Natural killer cell (primary cell): ENCODE measurements around the gene JPH4. TPM values are rescaled to one million over a fixed set of nuclear protein-coding genes. Genes with fewer than 3 reads are reported as not detected.

Experiments
- ATAC-seq, 3 donors: fragments of 150-1000 bp in 2 of 3; fragments of 200-7000 bp in 1 of 3; cut with Tn5 transposase; 1 replicate in 1 of 3; 2 replicates in 2 of 3; pipeline ENCODE4 v1.10.0; 2021; ENCODE audit warnings: mild to moderate bottlenecking in 2 of 3, moderate library complexity in 2 of 3
- DNase-seq, 2 donors: peaks; one replicate each; pipeline versions ENCODE4 v3.0.0 to v3.0.0-alpha.2; 2013 to 2021; ENCODE audit warnings: mixed read lengths in 1 of 2
- H3K27ac ChIP-seq: one replicate; pipeline ENCODE4 v1.5.1; 2013; ENCODE audit warnings: mild to moderate bottlenecking, low read length
- H3K27me3 ChIP-seq: one replicate; pipeline ENCODE4 v1.6.1; 2013; ENCODE audit warnings: low read length; ENCODE audit not compliant: control insufficient read depth, insufficient read depth
- H3K36me3 ChIP-seq: one replicate; pipeline ENCODE4 v1.6.1; 2013; ENCODE audit warnings: low read length; ENCODE audit not compliant: control insufficient read depth, insufficient read depth
- H3K4me1 ChIP-seq: one replicate; pipeline ENCODE4 v1.6.1; 2013; ENCODE audit warnings: low read length; ENCODE audit not compliant: control insufficient read depth, insufficient read depth
- H3K4me3 ChIP-seq: one replicate; pipeline ENCODE4 v1.5.1; 2013; ENCODE audit warnings: low read length
- H3K9me3 ChIP-seq: one replicate; pipeline ENCODE4 v1.6.1; 2013; ENCODE audit warnings: low read length; ENCODE audit not compliant: control insufficient read depth, insufficient read depth
- H3K27ac Mint-ChIP-seq, 2 donors: one replicate each; pipeline ENCODE4 v1.8.0; 2022; ENCODE audit warnings: mild to moderate bottlenecking in 2 of 2, mixed read lengths in 2 of 2, moderate library complexity in 1 of 2
- H3K27me3 Mint-ChIP-seq, 2 donors: one replicate each; pipeline ENCODE4 v1.8.0; 2022; ENCODE audit warnings: low read depth in 2 of 2, mixed read lengths in 2 of 2
- H3K36me3 Mint-ChIP-seq: one replicate; pipeline ENCODE4 v1.8.0; 2022; ENCODE audit warnings: mixed read lengths
- H3K4me1 Mint-ChIP-seq, 2 donors: one replicate each; pipeline ENCODE4 v1.8.0; 2022; ENCODE audit warnings: mixed read lengths in 2 of 2
- H3K4me3 Mint-ChIP-seq: one replicate; pipeline ENCODE4 v1.8.0; 2022; ENCODE audit warnings: mild to moderate bottlenecking, moderate library complexity, mixed read lengths
- H3K9me3 Mint-ChIP-seq, 2 donors: one replicate each; pipeline ENCODE4 v1.8.0; 2022; ENCODE audit warnings: mixed read lengths in 2 of 2
- CTCF ChIP-seq: fragments of 200-600 bp; IDR thresholded peaks from one replicate; pipeline ENCODE4 v1.8.0; 2022; ENCODE audit warnings: antibody characterized with exemption
- WGBS: methylation state at CpG from one replicate; pipeline ENCODE4 v1.1.7; 2013; ENCODE audit warnings: missing lambda C conversion rate; ENCODE audit not compliant: insufficient coverage; 5-methylcytosine and 5-hydroxymethylcytosine counted together
- intact Hi-C: fragments of 100-400 bp; cut with micrococcal nuclease; formaldehyde crosslinking; loops from one replicate; pipeline ENCODE4 v1.14.2; 2022
- total RNA-seq, 4 donors: library from RNA; stranded (reverse); fragments of 120-200 nt in 1 of 4; gene quantifications; one replicate each; pipeline versions ENCODE4 v1.2.3 to v1.2.4, GENCODE V29; 2013 to 2022

Gene JPH4
- total RNA-seq, 3 donors from 2014 or later (not counting 1 experiment from before 2014, with no cell fraction given) = 0.25 TPM; not detected in 2

- Mint-ChIP-seq H3K27ac (no peak overlapping the region), H3K27me3 (peaks cover 0 to 2% of the 10 kb centered on the region in 2 donors)
- no peak for TF ChIP-seq CTCF
Measured at GRCh38 chr14:23524954-23525353, 53.6 kb downstream of the JPH4 start.

DNA sequence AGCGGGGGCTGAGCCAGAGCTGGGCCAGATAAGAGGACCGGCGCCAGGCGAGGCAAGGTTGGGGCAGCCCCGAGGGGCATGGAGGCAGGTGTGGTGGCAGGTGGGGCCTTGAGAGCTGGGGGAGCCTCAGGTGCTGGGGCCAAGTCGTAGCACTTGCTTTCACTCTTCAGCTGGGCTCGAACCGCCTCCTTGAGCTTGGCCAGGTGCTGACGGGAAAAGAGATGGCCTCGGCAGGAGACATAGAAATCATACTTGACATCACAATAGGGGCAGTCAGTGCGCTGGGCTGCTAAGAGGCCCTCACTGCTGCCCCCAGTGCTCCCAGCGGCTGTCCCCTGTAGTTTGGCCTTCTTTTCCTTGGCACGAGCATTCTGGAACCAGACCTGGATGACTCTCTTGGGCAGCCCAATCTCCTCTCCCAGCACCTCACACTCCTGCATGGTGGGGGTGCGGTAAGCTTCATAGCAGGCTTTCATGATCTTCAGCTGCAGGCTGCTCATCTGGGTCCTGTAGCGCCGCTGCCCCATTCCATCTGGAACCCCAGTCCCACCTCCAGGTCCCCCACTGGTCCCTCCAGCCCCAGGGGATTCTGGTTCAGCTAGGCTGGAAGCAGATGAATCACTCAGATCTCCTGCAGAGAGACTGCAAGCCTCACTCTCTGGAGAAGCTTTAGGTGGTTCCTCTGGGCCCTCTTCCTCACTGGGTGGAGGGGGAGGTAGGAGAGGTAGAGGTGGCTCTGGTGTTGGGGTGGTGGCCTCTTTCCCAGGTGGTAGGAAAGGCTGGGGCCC is 55.2 kb downstream of the JPH4 start:
- 93% methylated on average over 16 of the region's 16 CpGs for WGBS
- no peak for TF ChIP-seq CTCF
- intact Hi-C loops = no loop called here

More at GRCh38 chr14:23524954-23525353, 53.6 kb downstream of the JPH4 start:
- 93% methylated on average over 14 of the region's 14 CpGs for WGBS
- H3K9me3 Mint-ChIP-seq = no peaks in the 10 kb centered on the region
- Histone ChIP-seq H3K9me3 (no peaks in the 10 kb centered on the region), H3K4me3 (no peak overlapping the region), H3K27me3 (no peaks in the 10 kb centered on the region), H3K27ac (no peak overlapping the region), H3K4me1 (no peaks in the 10 kb centered on the region), H3K36me3 (no peaks in the 10 kb centered on the region)
- H3K36me3 Mint-ChIP-seq = no peaks in the 10 kb centered on the region
- DNase-seq (no peak), ATAC-seq (no peak)
- no peaks in the 10 kb centered on the region for H3K4me1 Mint-ChIP-seq
- no peak overlapping the region for H3K4me3 Mint-ChIP-seq
- intact Hi-C loops = no loop called here

GRCh38 chr14:23522643-23523198 is 55.9 kb downstream of the JPH4 start:
- no peak overlapping the region for H3K27ac Mint-ChIP-seq
- no peaks in the 10 kb centered on the region for H3K36me3 Mint-ChIP-seq
- H3K4me3 ChIP-seq = no peak overlapping the region
- no peaks in the 10 kb centered on the region for H3K4me1 Mint-ChIP-seq
- H3K27ac ChIP-seq = no peak overlapping the region
- ATAC-seq = no peak
- DNase-seq = no peak
- no peak overlapping the region for H3K4me3 Mint-ChIP-seq
- H3K9me3 Mint-ChIP-seq = no peaks in the 10 kb centered on the region
- no peaks in the 10 kb centered on the region for H3K4me1 ChIP-seq
- no peaks in the 10 kb centered on the region for H3K9me3 ChIP-seq
- no peaks in the 10 kb centered on the region for H3K27me3 ChIP-seq
- no peak for TF ChIP-seq CTCF
- intact Hi-C loops = no loop called here
- no peaks in the 10 kb centered on the region for H3K36me3 ChIP-seq
- WGBS = 93% methylated on average over 4 of the region's 9 CpGs
- no peaks in the 10 kb centered on the region for H3K27me3 Mint-ChIP-seq

More for the DNA sequence above, 55.2 kb downstream of the JPH4 start:
- Histone ChIP-seq H3K36me3 (no peaks in the 10 kb centered on the region), H3K9me3 (no peaks in the 10 kb centered on the region), H3K27me3 (no peaks in the 10 kb centered on the region), H3K4me1 (no peaks in the 10 kb centered on the region), H3K27ac (no peak overlapping the region), H3K4me3 (no peak overlapping the region)
- Mint-ChIP-seq H3K27ac (no peak overlapping the region), H3K27me3 (no peaks in the 10 kb centered on the region), H3K36me3 (no peaks in the 10 kb centered on the region), H3K9me3 (no peaks in the 10 kb centered on the region), H3K4me3 (no peak overlapping the region), H3K4me1 (no peaks in the 10 kb centered on the region)
- ATAC-seq (no peak), DNase-seq (no peak)
